Measurements from ENCODE around the gene NEK11. TPM values are rescaled to one million over a fixed set of nuclear protein-coding genes. Genes with fewer than 3 reads are reported as not detected.

NEK11 gene
- total RNA-seq: 10 to 100 TPM; 14.8 to 34.0 (median 28.2) TPM

GRCh38 chr3:131026321-131027151 lies at the start of gene NEK11, which contains the start of gene ASTE1:
Gene NEK11 (plus strand): TSS chr3:131026877. CDS start chr3:131029709, 2,832 bp downstream.
Gene ASTE1 (minus strand): TSS chr3:131026825. CDS start chr3:131025306, 1,519 bp downstream.
- peaks cover 16 to 44% of the 10 kb centered on the region in 2 donors for H3K4me1 ChIP-seq
- 2% methylated on average over 20 to 28 of the region's 56 CpGs for WGBS, 2 donors
- H3K27ac ChIP-seq: peak within 1 kb of the TSS; percentile 63 to 88 (median 84)
- no peaks in the 10 kb centered on the region for H3K27me3 ChIP-seq
- no peaks in the 10 kb centered on the region for H3K9me3 ChIP-seq
- peak; percentile 88 to 91 for DNase-seq
- intact Hi-C loops (cut with DNase I): no loop called here
- TF ChIP-seq POLR2A (IDR thresholded peaks at IDR 0.05) (peak in 1 of 2 donors; percentile 79), CTCF (IDR thresholded peaks at IDR 0.05) (no peak)
- H3K4me3 ChIP-seq (replicated peaks in 1 of 3): peak within 1 kb of the TSS; percentile 18 to 58 (median 45)
- no peaks in the 10 kb centered on the region for H3K36me3 ChIP-seq

- H3K9me3 ChIP-seq: no peaks in the 10 kb centered on the region
- no peaks in the 10 kb centered on the region for H3K27me3 ChIP-seq
- H3K27ac ChIP-seq: no peak overlapping the region
- H3K4me1 ChIP-seq: no peaks in the 10 kb centered on the region
- no peak for TF ChIP-seq POLR2A (IDR thresholded peaks at IDR 0.05)
- no peak for TF ChIP-seq CTCF (IDR thresholded peaks at IDR 0.05)
- no peak for DNase-seq
- no peaks in the 10 kb centered on the region for H3K36me3 ChIP-seq
- intact Hi-C loops (cut with DNase I): no loop called here
- H3K4me3 ChIP-seq (replicated peaks in 1 of 3): no peak overlapping the region
- WGBS, 2 donors: 93% methylated on average over 2 of the region's 2 CpGs
These were observed 47.6 kb upstream of the NEK11 start for GRCh38 chr3:130979117-130979516.

GRCh38 chr3:130981469-130981868 lies 45.2 kb upstream of the NEK11 start:
- Histone ChIP-seq H3K27ac (no peak overlapping the region), H3K4me1 (no peaks in the 10 kb centered on the region), H3K9me3 (no peaks in the 10 kb centered on the region), H3K36me3 (no peaks in the 10 kb centered on the region), H3K4me3 (replicated peaks in 1 of 3) (no peak overlapping the region), H3K27me3 (no peaks in the 10 kb centered on the region)
- no peak for TF ChIP-seq CTCF (IDR thresholded peaks at IDR 0.05)
- TF ChIP-seq POLR2A (IDR thresholded peaks at IDR 0.05): no peak
- no peak for DNase-seq
- 91 to 93% methylated on average over 2 of the region's 2 CpGs for WGBS, 2 donors
- intact Hi-C loops (cut with DNase I): no loop called here

- intact Hi-C loops (cut with DNase I): no loop called here
- H3K4me1 ChIP-seq: peaks cover 0 to 4% of the 10 kb centered on the region in 2 donors
- no peak overlapping the region for H3K27ac ChIP-seq
- 33 to 37% methylated on average over 5 of the region's 5 CpGs for WGBS, 2 donors
- peaks cover 0 to 2% of the 10 kb centered on the region in 2 donors for H3K36me3 ChIP-seq
- TF ChIP-seq CTCF (IDR thresholded peaks at IDR 0.05) (no peak), POLR2A (IDR thresholded peaks at IDR 0.05) (no peak)
- no peaks in the 10 kb centered on the region for H3K9me3 ChIP-seq
- no peak overlapping the region for H3K4me3 ChIP-seq (replicated peaks in 1 of 3)
- DNase-seq: no peak
- H3K27me3 ChIP-seq: no peaks in the 10 kb centered on the region
These were observed 36.4 kb upstream of the NEK11 start for GRCh38 chr3:130990282-130990681.

- WGBS, 2 donors: 92 to 96% methylated on average over 5 of the region's 5 CpGs
- no peak for TF ChIP-seq CTCF (IDR thresholded peaks at IDR 0.05)
- TF ChIP-seq POLR2A (IDR thresholded peaks at IDR 0.05): no peak
- DNase-seq: no peak
- no peaks in the 10 kb centered on the region for H3K9me3 ChIP-seq
- intact Hi-C loops (cut with DNase I): no loop called here
- H3K36me3 ChIP-seq: peaks cover 0 to 2% of the 10 kb centered on the region in 2 donors
- no peak overlapping the region for H3K4me3 ChIP-seq (replicated peaks in 1 of 3)
- H3K27me3 ChIP-seq: no peaks in the 10 kb centered on the region
- H3K4me1 ChIP-seq: peaks cover 0 to 4% of the 10 kb centered on the region in 2 donors
- no peak overlapping the region for H3K27ac ChIP-seq
These were observed 35.6 kb upstream of the NEK11 start for GRCh38 chr3:130991126-130991525.

Data from thyroid gland (tissue), 4 donors.